Measurements from ENCODE around the gene GPR35. TPM values are rescaled to one million over a fixed set of nuclear protein-coding genes. Genes with fewer than 3 reads are reported as not detected.

GPR35 gene
- total RNA-seq, 1 donor from 2014 or later, result 0.82 TPM

GRCh38 chr2:240593026-240593702 is 32.1 kb upstream of the GPR35 start:
- FAIRE-seq (no peak), DNase-seq (ENCODE audit: low read depth) (no peak)
- Mint-ChIP-seq H3K9me3 (ENCODE audit: unreplicated experiment) (no peaks in the 10 kb centered on the region), H3K36me3 (ENCODE audit: low read depth, unreplicated experiment) (peaks cover 4% of the 10 kb centered on the region), H3K27me3 (ENCODE audit: low read depth, unreplicated experiment) (no peaks in the 10 kb centered on the region), H3K27ac (ENCODE audit: unreplicated experiment) (no peak overlapping the region), H3K4me3 (ENCODE audit: unreplicated experiment) (no peak overlapping the region), H3K4me1 (ENCODE audit: low read depth, unreplicated experiment) (peaks cover 10% of the 10 kb centered on the region)
- Histone ChIP-seq H2AFZ (ENCODE audit: low read depth, low read length) (no peak overlapping the region), H4K20me1 (ENCODE audit: insufficient read depth, low read length) (peaks cover 84% of the 10 kb centered on the region), H3K27me3 (ENCODE audit: insufficient read depth, low read length) (no peaks in the 10 kb centered on the region), H3K4me1 (ENCODE audit: insufficient read depth, low read length) (peaks cover 11% of the 10 kb centered on the region), H3K4me3 (ENCODE audit: insufficient read depth, low read depth, low read length) (no peak overlapping the region), H3K79me2 (ENCODE audit: insufficient read depth, low read length) (peaks cover 48% of the 10 kb centered on the region), H3K9me3 (ENCODE audit: insufficient read depth, low read depth, low read length) (no peaks in the 10 kb centered on the region), H3K9ac (ENCODE audit: low read length) (no peak overlapping the region), H3K36me3 (ENCODE audit: insufficient read depth, low read length) (peaks cover 4% of the 10 kb centered on the region), H3K4me2 (ENCODE audit: low read length) (no peak overlapping the region), H3K27ac (ENCODE audit: low read depth, low read length) (no peak overlapping the region)
- TF ChIP-seq CTCF (IDR thresholded peaks at IDR 0.05; ENCODE audit: insufficient read depth, low read depth, low read length), result no peak
- TF ChIP-seq EZH2 (IDR thresholded peaks at IDR 0.05; ENCODE audit: insufficient read depth, low read length), result no peak

GRCh38 chr2:240593703-240594451 is 31.4 kb upstream of the GPR35 start:
- Histone ChIP-seq H3K4me2 (ENCODE audit: low read length) (no peak overlapping the region), H3K79me2 (ENCODE audit: insufficient read depth, low read length) (peaks cover 41% of the 10 kb centered on the region), H4K20me1 (ENCODE audit: insufficient read depth, low read length) (peaks cover 76% of the 10 kb centered on the region), H3K27ac (ENCODE audit: low read depth, low read length) (no peak overlapping the region), H2AFZ (ENCODE audit: low read depth, low read length) (no peak overlapping the region), H3K4me3 (ENCODE audit: insufficient read depth, low read depth, low read length) (no peak overlapping the region), H3K9ac (ENCODE audit: low read length) (no peak overlapping the region), H3K9me3 (ENCODE audit: insufficient read depth, low read depth, low read length) (no peaks in the 10 kb centered on the region), H3K36me3 (ENCODE audit: insufficient read depth, low read length) (peaks cover 4% of the 10 kb centered on the region), H3K27me3 (ENCODE audit: insufficient read depth, low read length) (no peaks in the 10 kb centered on the region), H3K4me1 (ENCODE audit: insufficient read depth, low read length) (peaks cover 11% of the 10 kb centered on the region)
- Mint-ChIP-seq H3K36me3 (ENCODE audit: low read depth, unreplicated experiment) (peaks cover 5% of the 10 kb centered on the region), H3K27me3 (ENCODE audit: low read depth, unreplicated experiment) (no peaks in the 10 kb centered on the region), H3K9me3 (ENCODE audit: unreplicated experiment) (no peaks in the 10 kb centered on the region), H3K27ac (ENCODE audit: unreplicated experiment) (no peak overlapping the region), H3K4me1 (ENCODE audit: low read depth, unreplicated experiment) (peaks cover 6% of the 10 kb centered on the region), H3K4me3 (ENCODE audit: unreplicated experiment) (no peak overlapping the region)
- no peak for DNase-seq (ENCODE audit: low read depth)
- TF ChIP-seq EZH2 (IDR thresholded peaks at IDR 0.05; ENCODE audit: insufficient read depth, low read length), result no peak
- TF ChIP-seq CTCF (IDR thresholded peaks at IDR 0.05; ENCODE audit: insufficient read depth, low read depth, low read length), result no peak
- FAIRE-seq, result no peak
